ENCODE measurements around the gene SPRR3. TPM values are rescaled to one million over a fixed set of nuclear protein-coding genes. Genes with fewer than 3 reads are reported as not detected.

Gene SPRR3
- total and polyA plus RNA-seq, 2 experiments from 2014 or later = not detected

- Histone ChIP-seq H3K4me1 (ENCODE audit: insufficient read depth) (peaks cover 4% of the 10 kb centered on the region; the same call in 1 of the 2 replicates), H3K4me2 (no peak overlapping the region), H2AFZ (no peak overlapping the region), H3K27me3 (ENCODE audit: insufficient read depth) (no peaks in the 10 kb centered on the region), H3K4me3 (no peak overlapping the region), H3K79me2 (replicated peaks; ENCODE audit: insufficient read depth) (no peaks in the 10 kb centered on the region), H3F3A (replicated peaks; ENCODE audit: low read depth) (no peaks in the 10 kb centered on the region), H3K27ac (ENCODE audit: low read depth) (no peak overlapping the region), H3K36me3 (ENCODE audit: insufficient read depth) (no peaks in the 10 kb centered on the region), H4K20me1 (replicated peaks; ENCODE audit: insufficient read depth) (no peaks in the 10 kb centered on the region), H3K9me2 (ENCODE audit: insufficient read depth) (peaks cover 5% of the 10 kb centered on the region; the same call in 1 of the 2 replicates)
- ATAC-seq (no peak), DNase-seq (ENCODE audit: low spot score) (no peak)
- no peak overlapping the region for H3K27ac Mint-ChIP-seq
- peaks cover 1% of the 10 kb centered on the region for H3K27me3 Mint-ChIP-seq (ENCODE audit: insufficient read depth, low read depth, poor library complexity)
- no peaks in the 10 kb centered on the region for H3K36me3 Mint-ChIP-seq (ENCODE audit: low read depth)
- no peak for TF ChIP-seq JUNB (IDR thresholded peaks at IDR 0.05; ENCODE audit: unreplicated experiment)
- no peak for TF ChIP-seq ZNF331 (CRISPR knock-in tag; IDR thresholded peaks at IDR 0.05; ENCODE audit: low read depth)
- TF ChIP-seq CTCF (conservative IDR thresholded peaks at IDR 0.05; ENCODE audit: low read depth in 2 of 2) = no peak
- TF ChIP-seq, protein P1, sequence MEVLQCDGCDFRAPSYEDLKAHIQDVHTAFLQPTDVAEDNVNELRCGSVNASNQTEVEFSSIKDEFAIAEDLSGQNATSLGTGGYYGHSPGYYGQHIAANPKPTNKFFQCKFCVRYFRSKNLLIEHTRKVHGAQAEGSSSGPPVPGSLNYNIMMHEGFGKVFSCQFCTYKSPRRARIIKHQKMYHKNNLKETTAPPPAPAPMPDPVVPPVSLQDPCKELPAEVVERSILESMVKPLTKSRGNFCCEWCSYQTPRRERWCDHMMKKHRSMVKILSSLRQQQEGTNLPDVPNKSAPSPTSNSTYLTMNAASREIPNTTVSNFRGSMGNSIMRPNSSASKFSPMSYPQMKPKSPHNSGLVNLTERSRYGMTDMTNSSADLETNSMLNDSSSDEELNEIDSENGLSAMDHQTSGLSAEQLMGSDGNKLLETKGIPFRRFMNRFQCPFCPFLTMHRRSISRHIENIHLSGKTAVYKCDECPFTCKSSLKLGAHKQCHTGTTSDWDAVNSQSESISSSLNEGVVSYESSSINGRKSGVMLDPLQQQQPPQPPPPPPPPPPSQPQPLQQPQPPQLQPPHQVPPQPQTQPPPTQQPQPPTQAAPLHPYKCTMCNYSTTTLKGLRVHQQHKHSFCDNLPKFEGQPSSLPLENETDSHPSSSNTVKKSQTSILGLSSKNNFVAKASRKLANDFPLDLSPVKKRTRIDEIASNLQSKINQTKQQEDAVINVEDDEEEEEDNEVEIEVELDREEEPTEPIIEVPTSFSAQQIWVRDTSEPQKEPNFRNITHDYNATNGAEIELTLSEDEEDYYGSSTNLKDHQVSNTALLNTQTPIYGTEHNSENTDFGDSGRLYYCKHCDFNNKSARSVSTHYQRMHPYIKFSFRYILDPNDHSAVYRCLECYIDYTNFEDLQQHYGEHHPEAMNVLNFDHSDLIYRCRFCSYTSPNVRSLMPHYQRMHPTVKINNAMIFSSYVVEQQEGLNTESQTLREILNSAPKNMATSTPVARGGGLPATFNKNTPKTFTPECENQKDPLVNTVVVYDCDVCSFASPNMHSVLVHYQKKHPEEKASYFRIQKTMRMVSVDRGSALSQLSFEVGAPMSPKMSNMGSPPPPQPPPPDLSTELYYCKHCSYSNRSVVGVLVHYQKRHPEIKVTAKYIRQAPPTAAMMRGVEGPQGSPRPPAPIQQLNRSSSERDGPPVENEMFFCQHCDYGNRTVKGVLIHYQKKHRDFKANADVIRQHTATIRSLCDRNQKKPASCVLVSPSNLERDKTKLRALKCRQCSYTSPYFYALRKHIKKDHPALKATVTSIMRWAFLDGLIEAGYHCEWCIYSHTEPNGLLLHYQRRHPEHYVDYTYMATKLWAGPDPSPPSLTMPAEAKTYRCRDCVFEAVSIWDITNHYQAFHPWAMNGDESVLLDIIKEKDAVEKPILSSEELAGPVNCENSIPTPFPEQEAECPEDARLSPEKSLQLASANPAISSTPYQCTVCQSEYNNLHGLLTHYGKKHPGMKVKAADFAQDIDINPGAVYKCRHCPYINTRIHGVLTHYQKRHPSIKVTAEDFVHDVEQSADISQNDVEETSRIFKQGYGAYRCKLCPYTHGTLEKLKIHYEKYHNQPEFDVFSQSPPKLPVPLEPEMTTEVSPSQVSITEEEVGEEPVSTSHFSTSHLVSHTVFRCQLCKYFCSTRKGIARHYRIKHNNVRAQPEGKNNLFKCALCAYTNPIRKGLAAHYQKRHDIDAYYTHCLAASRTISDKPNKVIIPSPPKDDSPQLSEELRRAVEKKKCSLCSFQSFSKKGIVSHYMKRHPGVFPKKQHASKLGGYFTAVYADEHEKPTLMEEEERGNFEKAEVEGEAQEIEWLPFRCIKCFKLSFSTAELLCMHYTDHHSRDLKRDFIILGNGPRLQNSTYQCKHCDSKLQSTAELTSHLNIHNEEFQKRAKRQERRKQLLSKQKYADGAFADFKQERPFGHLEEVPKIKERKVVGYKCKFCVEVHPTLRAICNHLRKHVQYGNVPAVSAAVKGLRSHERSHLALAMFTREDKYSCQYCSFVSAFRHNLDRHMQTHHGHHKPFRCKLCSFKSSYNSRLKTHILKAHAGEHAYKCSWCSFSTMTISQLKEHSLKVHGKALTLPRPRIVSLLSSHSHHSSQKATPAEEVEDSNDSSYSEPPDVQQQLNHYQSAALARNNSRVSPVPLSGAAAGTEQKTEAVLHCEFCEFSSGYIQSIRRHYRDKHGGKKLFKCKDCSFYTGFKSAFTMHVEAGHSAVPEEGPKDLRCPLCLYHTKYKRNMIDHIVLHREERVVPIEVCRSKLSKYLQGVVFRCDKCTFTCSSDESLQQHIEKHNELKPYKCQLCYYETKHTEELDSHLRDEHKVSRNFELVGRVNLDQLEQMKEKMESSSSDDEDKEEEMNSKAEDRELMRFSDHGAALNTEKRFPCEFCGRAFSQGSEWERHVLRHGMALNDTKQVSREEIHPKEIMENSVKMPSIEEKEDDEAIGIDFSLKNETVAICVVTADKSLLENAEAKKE (CRISPR knock-in tag; IDR thresholded peaks at IDR 0.05) = no peak
- no peak for TF ChIP-seq EZH2 (IDR thresholded peaks at IDR 0.05; ENCODE audit: low read depth, unreplicated experiment)
- TF ChIP-seq STAT1 (IDR thresholded peaks at IDR 0.05; ENCODE audit: unreplicated experiment) = no peak
- no peak for TF ChIP-seq EZH2phosphoT487 (IDR thresholded peaks at IDR 0.05; ENCODE audit: unreplicated experiment)
- TF ChIP-seq REST (IDR thresholded peaks at IDR 0.05; ENCODE audit: unreplicated experiment) = no peak
- TF ChIP-seq POLR2AphosphoS5 (IDR thresholded peaks at IDR 0.05; ENCODE audit: low read depth) = no peak
- no peak for TF ChIP-seq ZNF114 (CRISPR knock-in tag; IDR thresholded peaks at IDR 0.05)
- no peak for TF ChIP-seq NANOG (IDR thresholded peaks at IDR 0.05; ENCODE audit: borderline replicate concordance)
- TF ChIP-seq, protein P2, sequence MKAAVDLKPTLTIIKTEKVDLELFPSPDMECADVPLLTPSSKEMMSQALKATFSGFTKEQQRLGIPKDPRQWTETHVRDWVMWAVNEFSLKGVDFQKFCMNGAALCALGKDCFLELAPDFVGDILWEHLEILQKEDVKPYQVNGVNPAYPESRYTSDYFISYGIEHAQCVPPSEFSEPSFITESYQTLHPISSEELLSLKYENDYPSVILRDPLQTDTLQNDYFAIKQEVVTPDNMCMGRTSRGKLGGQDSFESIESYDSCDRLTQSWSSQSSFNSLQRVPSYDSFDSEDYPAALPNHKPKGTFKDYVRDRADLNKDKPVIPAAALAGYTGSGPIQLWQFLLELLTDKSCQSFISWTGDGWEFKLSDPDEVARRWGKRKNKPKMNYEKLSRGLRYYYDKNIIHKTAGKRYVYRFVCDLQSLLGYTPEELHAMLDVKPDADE (IDR thresholded peaks at IDR 0.05) = no peak
- no peak for TF ChIP-seq CREB1 (CRISPR knock-in tag; IDR thresholded peaks at IDR 0.05; ENCODE audit: low read depth)
- peaks cover 11% of the 10 kb centered on the region; the same call in 2 of the 3 replicates for H3K4me1 Mint-ChIP-seq
- no peak overlapping the region for H3K4me3 Mint-ChIP-seq
- H3K9me3 Mint-ChIP-seq = peaks cover 3% of the 10 kb centered on the region; the same call in 1 of the 3 replicates
These were observed 27.2 kb downstream of the SPRR3 start for GRCh38 chr1:153028766-153029165.
